HFFc6 (cell line): ENCODE measurements around the gene STK32C. TPM values are rescaled to one million over a fixed set of nuclear protein-coding genes. Genes with fewer than 3 reads are reported as not detected.

Experiments
- DNase-seq: peaks from one replicate; pipeline ENCODE4 v3.0.0-alpha.2; 2018
- H3K27ac Mint-ChIP-seq: 2 replicates; pipeline ENCODE4 v1.8.0; 2020; ENCODE audit warnings: mild to moderate bottlenecking, mixed read lengths
- H3K27me3 Mint-ChIP-seq: 2 replicates; pipeline ENCODE4 v1.8.0; 2021; ENCODE audit warnings: mild to moderate bottlenecking, moderate library complexity, mixed read lengths; ENCODE audit not compliant: insufficient read depth
- H3K36me3 Mint-ChIP-seq: 2 replicates; pipeline ENCODE4 v1.8.0; 2021; ENCODE audit warnings: low read depth, mixed read lengths
- H3K4me1 Mint-ChIP-seq: 2 replicates; pipeline ENCODE4 v1.8.0; 2020; ENCODE audit warnings: low read depth, mixed read lengths
- H3K4me3 Mint-ChIP-seq: 2 replicates; pipeline ENCODE4 v1.8.0; 2020; ENCODE audit warnings: mild to moderate bottlenecking, moderate library complexity, mixed read lengths
- H3K9me3 Mint-ChIP-seq: 2 replicates; pipeline ENCODE4 v1.8.0; 2020; ENCODE audit warnings: mild to moderate bottlenecking, mixed read lengths
- CTCF ChIP-seq: fragments of 200-600 bp; sonication (generic); IDR thresholded peaks from 2 replicates; pipeline ENCODE4 v1.5.0; 2021; ENCODE audit warnings: antibody characterized with exemption, mild to moderate bottlenecking
- total RNA-seq, 6 experiments: library from RNA; stranded (reverse); fragmentation: NEBNext Ultra II Directional; extraction: Animal tissue kit (Norgen Biotek cat#: 25700); gene quantifications; 2 replicates in 1 of 6; 3 replicates in 5 of 6; pipeline ENCODE4 v1.2.3, GENCODE V29; 2021

Gene STK32C
- total RNA-seq, 6 experiments from 2014 or later = 5.5 to 8.3 (median 7.2) TPM

GRCh38 chr10:132293201-132293812, 14.4 kb downstream of the STK32C start:
- DNase-seq = no peak
- H3K4me3 Mint-ChIP-seq = no peak overlapping the region
- peaks cover 5% of the 10 kb centered on the region for H3K27me3 Mint-ChIP-seq
- H3K27ac Mint-ChIP-seq = no peak overlapping the region
- H3K36me3 Mint-ChIP-seq = no peaks in the 10 kb centered on the region
- peaks cover 8% of the 10 kb centered on the region; the same call in 1 of the 2 replicates for H3K9me3 Mint-ChIP-seq
- no peaks in the 10 kb centered on the region; the same call in 1 of the 2 replicates for H3K4me1 Mint-ChIP-seq
- no peak for TF ChIP-seq CTCF

DNA sequence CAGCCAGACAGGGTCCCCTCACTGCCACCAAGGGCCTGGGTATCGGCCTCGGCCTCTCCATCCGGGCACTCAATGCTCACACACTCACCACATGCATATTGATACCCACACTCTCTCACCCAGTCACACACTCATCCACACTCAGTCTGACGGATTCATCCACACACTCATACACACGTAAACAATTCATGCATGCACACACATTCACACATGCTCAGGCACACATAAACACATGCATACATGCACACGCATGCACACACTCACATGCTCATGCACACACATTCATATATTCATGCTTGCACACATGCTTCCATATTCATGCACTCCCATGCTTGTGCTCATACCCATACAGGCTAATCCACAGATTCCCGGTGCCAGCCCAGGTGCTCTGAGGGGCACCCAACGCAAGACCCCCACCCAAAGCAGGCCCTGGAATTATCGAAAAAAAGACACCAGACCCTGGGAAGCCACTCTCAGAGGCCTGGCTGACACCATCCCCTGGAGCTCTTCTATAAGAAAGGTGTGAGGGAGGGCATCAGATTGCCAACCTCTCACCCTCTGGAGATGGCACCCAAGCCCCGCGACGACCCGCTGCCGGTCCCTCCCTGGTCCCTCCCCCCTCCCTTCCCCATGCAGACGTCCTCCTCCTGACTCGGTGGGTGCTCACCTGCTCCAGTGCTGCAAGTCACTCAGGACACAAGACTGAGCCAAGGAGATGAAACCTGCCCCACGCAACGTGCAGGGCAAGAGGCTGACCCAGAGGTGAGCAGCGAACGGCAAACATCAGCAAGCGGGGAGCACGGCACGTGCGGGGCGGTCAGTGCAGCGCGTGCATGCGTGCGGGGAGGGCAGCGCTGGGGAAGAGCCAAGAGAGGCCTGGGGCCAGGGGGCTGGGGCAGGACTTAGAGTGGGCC, 15.2 kb downstream of the STK32C start:
- Mint-ChIP-seq H3K27ac (no peak overlapping the region), H3K9me3 (peaks cover 8% of the 10 kb centered on the region; the same call in 1 of the 2 replicates), H3K36me3 (no peaks in the 10 kb centered on the region), H3K4me1 (no peaks in the 10 kb centered on the region), H3K27me3 (peaks cover 3% of the 10 kb centered on the region), H3K4me3 (no peak overlapping the region)
- no peak for DNase-seq
- no peak for TF ChIP-seq CTCF

- DNase-seq = no peak
- Mint-ChIP-seq H3K27me3 (peaks cover 3% of the 10 kb centered on the region), H3K36me3 (no peaks in the 10 kb centered on the region), H3K9me3 (peaks cover 8% of the 10 kb centered on the region; the same call in 1 of the 2 replicates), H3K4me3 (no peak overlapping the region), H3K4me1 (no peaks in the 10 kb centered on the region), H3K27ac (no peak overlapping the region)
- no peak for TF ChIP-seq CTCF
These were observed 15.9 kb downstream of the STK32C start for GRCh38 chr10:132291826-132292225.

- Mint-ChIP-seq H3K9me3 (peaks cover 8% of the 10 kb centered on the region; the same call in 1 of the 2 replicates), H3K4me1 (no peaks in the 10 kb centered on the region), H3K27me3 (peaks cover 5% of the 10 kb centered on the region), H3K36me3 (no peaks in the 10 kb centered on the region), H3K27ac (no peak overlapping the region), H3K4me3 (no peak overlapping the region)
- no peak for TF ChIP-seq CTCF
- no peak for DNase-seq
These were observed 17.1 kb downstream of the STK32C start for GRCh38 chr10:132290631-132291030.

- Mint-ChIP-seq H3K27ac (no peak overlapping the region), H3K4me1 (no peaks in the 10 kb centered on the region), H3K36me3 (no peaks in the 10 kb centered on the region), H3K27me3 (peaks cover 9% of the 10 kb centered on the region), H3K4me3 (no peak overlapping the region), H3K9me3 (peaks cover 8% of the 10 kb centered on the region; the same call in 1 of the 2 replicates)
- no peak for DNase-seq
- TF ChIP-seq CTCF = no peak
These were observed 18.3 kb downstream of the STK32C start for GRCh38 chr10:132289439-132289838.
